Psoas muscle (tissue), 8 donors: ENCODE data around the gene PLA2G6. TPM values are rescaled to one million over a fixed set of nuclear protein-coding genes. Genes with fewer than 3 reads are reported as not detected.

ENCODE experiments used
- ATAC-seq, 4 donors: fragments of 200-7000 bp; cut with Tn5 transposase; one replicate each; pipeline ENCODE4 v1.9.1; 2020; ENCODE audit warnings: moderate library complexity in 3 of 4, mild to moderate bottlenecking in 2 of 4
- DNase-seq, 2 donors: peaks; one replicate each; pipeline ENCODE4 v3.0.0-alpha.2; 2020
- H3K27ac ChIP-seq: fragments of 200-600 bp; one replicate; pipeline ENCODE4 v1.8.0; 2022
- H3K27me3 ChIP-seq, 3 donors: fragments of 200-600 bp in 1 of 3; one replicate each; pipeline versions ENCODE4 v1.6.1 to v1.8.0; 2013 to 2022; ENCODE audit warnings: low read length in 2 of 3, mild to moderate bottlenecking in 2 of 3, moderate library complexity in 1 of 3; ENCODE audit not compliant: insufficient read depth in 3 of 3
- H3K36me3 ChIP-seq, 2 donors: fragments of 200-600 bp in 1 of 2; one replicate each; pipeline versions ENCODE4 v1.6.1 to v1.8.0; 2013 to 2022; ENCODE audit warnings: low read depth in 1 of 2, mild to moderate bottlenecking in 1 of 2, moderate library complexity in 1 of 2; ENCODE audit not compliant: insufficient read depth in 1 of 2
- H3K4me1 ChIP-seq: fragments of 200-600 bp; one replicate; pipeline ENCODE4 v1.8.0; 2022
- H3K4me3 ChIP-seq: fragments of 200-600 bp; one replicate; pipeline ENCODE4 v1.8.0; 2022; ENCODE audit warnings: mild to moderate bottlenecking
- H3K9me3 ChIP-seq: fragments of 200-600 bp; one replicate; pipeline ENCODE4 v1.8.0; 2022
- CTCF ChIP-seq: fragments of 200-600 bp; IDR thresholded peaks from one replicate; pipeline ENCODE4 v1.8.0; 2022; ENCODE audit warnings: antibody characterized with exemption
- WGBS, 3 donors: extraction: QIAGEN DNeasy Blood & Tissue Kit; methylation state at CpG; one replicate each; pipeline versions ENCODE4 v1.1.6 to v1.1.7; 2013; 5-methylcytosine and 5-hydroxymethylcytosine counted together
- intact Hi-C, 2 donors: fragments of 100-400 bp; cut with DNase I; formaldehyde crosslinking; loops; one replicate each; pipeline versions ENCODE4 v1.11.0 to v1.14.2; 2022
- polyA plus RNA-seq, 3 donors: library from polyadenylated mRNA; stranded (reverse); fragments of 200-250 nt; gene quantifications; one replicate each; pipeline ENCODE4 v1.2.3, GENCODE V29; 2013
- total RNA-seq, 4 donors: library from RNA; stranded (reverse); fragmentation: NEBNext Ultra II Directional in 2 of 4; extraction: Animal tissue kit (Norgen Biotek cat#: 25700) in 2 of 4; gene quantifications; one replicate each; pipeline versions ENCODE4 v1.2.1 to v1.2.4, GENCODE V29; 2021 to 2023
- donor health status: healthy with polysubstance abuse.
- donor health status: DM: no; HTN: no; CAD: no; lungs with moderate emphysema.
- donor health status: Bipolar disorder and iron deficiency.
- donor health status: healthy.
- donor health status: DM: yes; HTN: yes; CAD: no.
- donor health status: DM: no; HTN: no; CAD: no.
- donor health status: DM: no; HTN: no; CAD: no.
- donor health status: DM: yes; HTN: yes; CAD: no.

Gene PLA2G6
- total and polyA plus RNA-seq, 7 donors, result 4.5 to 17.4 (median 8.5) TPM

GRCh38 chr22:38175206-38176118, 6.2 kb downstream of the PLA2G6 start:
- Histone ChIP-seq H3K9me3 (no peaks in the 10 kb centered on the region), H3K36me3 (no peaks in the 10 kb centered on the region), H3K27ac (peak overlapping the region; percentile 99), H3K4me3 (no peak overlapping the region), H3K4me1 (peaks cover 72% of the 10 kb centered on the region), H3K27me3 (no peaks in the 10 kb centered on the region)
- ATAC-seq (no peak), DNase-seq (no peak)
- no peak for TF ChIP-seq CTCF
- WGBS, 3 donors, result 79 to 87% (median 82%) methylated on average over 17 of the region's 17 CpGs
- intact Hi-C loops, result loop anchor here in 1 of 2 donors (2.0 kb wide), 1 partner anchor 27 kb away; no protein-coding TSS in a partner anchor

GRCh38 chr22:38174626-38175025, 7.0 kb downstream of the PLA2G6 start:
- Histone ChIP-seq H3K27me3 (no peaks in the 10 kb centered on the region), H3K27ac (peak overlapping the region; percentile 99), H3K9me3 (no peaks in the 10 kb centered on the region), H3K4me1 (peaks cover 71% of the 10 kb centered on the region), H3K4me3 (no peak overlapping the region), H3K36me3 (no peaks in the 10 kb centered on the region)
- no peak for TF ChIP-seq CTCF
- DNase-seq, result no peak
- ATAC-seq, result no peak
- WGBS, 3 donors, result 81 to 93% (median 92%) methylated on average over 14 of the region's 14 CpGs
- intact Hi-C loops, result loop anchor here in 1 of 2 donors (5.0 kb wide), 1 partner anchor 102 kb away; no protein-coding TSS in a partner anchor

GRCh38 chr22:38173641-38173906, 8.1 kb downstream of the PLA2G6 start:
- DNase-seq (no peak), ATAC-seq (no peak)
- Histone ChIP-seq H3K36me3 (no peaks in the 10 kb centered on the region), H3K4me1 (peaks cover 68% of the 10 kb centered on the region), H3K9me3 (no peaks in the 10 kb centered on the region), H3K27ac (peak overlapping the region; percentile 61), H3K4me3 (no peak overlapping the region), H3K27me3 (no peaks in the 10 kb centered on the region)
- TF ChIP-seq CTCF, result no peak
- intact Hi-C loops, result loop anchor here in 1 of 2 donors (5.0 kb wide), 1 partner anchor 101 kb away; no protein-coding TSS in a partner anchor
- 97 to 98% (median 97%) methylated on average over 4 of the region's 4 CpGs for WGBS, 3 donors

GRCh38 chr22:38172832-38173640, 8.6 kb downstream of the PLA2G6 start:
- H3K4me1 ChIP-seq, result peaks cover 67% of the 10 kb centered on the region
- no peaks in the 10 kb centered on the region for H3K9me3 ChIP-seq
- DNase-seq, result peak; percentile 60 to 77
- no peak for TF ChIP-seq CTCF
- no peak overlapping the region for H3K4me3 ChIP-seq
- WGBS, 3 donors, result 31 to 40% (median 35%) methylated on average over 16 of the region's 16 CpGs
- H3K36me3 ChIP-seq, result no peaks in the 10 kb centered on the region
- peak overlapping the region; percentile 61 for H3K27ac ChIP-seq
- peak in 3 of 4 donors; percentile 15 to 39 (median 26) for ATAC-seq
- no peaks in the 10 kb centered on the region for H3K27me3 ChIP-seq
- intact Hi-C loops, result loop anchor here in 1 of 2 donors (5.0 kb wide), 1 partner anchor 101 kb away; no protein-coding TSS in a partner anchor
